NB4 (cell line): ENCODE results near the gene RHO.
"Not testable (repeated sequence)": the region's sequence is repeated elsewhere in the genome, so short reads cannot be mapped to it uniquely, and the experiment has no call there.

ENCODE experiments used
- DNase-seq: peaks from one replicate; pipeline ENCODE4 v3.0.0; 2010; ENCODE audit warnings: low read depth
- H3K4me3 ChIP-seq: one replicate; pipeline ENCODE4 v1.5.1; 2011; ENCODE audit warnings: mild to moderate bottlenecking, low read depth, low read length, moderate library complexity
- MYC ChIP-seq: IDR thresholded peaks from 2 replicates; pipeline ENCODE4 v1.6.1; 2011; ENCODE audit warnings: low read depth, low read length
- POLR2A ChIP-seq: IDR thresholded peaks from 2 replicates; pipeline ENCODE4 v1.6.1; 2011; ENCODE audit warnings: mild to moderate bottlenecking; ENCODE audit not compliant: insufficient read length; ENCODE audit errors: extremely low read depth
- TF ChIP-seq, protein P1 (sequence below): IDR thresholded peaks from one replicate; pipeline ENCODE4 v1.5.1; 2012; ENCODE audit warnings: low read depth, low read length
- TF ChIP-seq, protein P2 (sequence below): IDR thresholded peaks from 2 replicates; pipeline ENCODE4 v1.6.1; 2011; ENCODE audit warnings: low read depth, low read length

RHO gene

DNA sequence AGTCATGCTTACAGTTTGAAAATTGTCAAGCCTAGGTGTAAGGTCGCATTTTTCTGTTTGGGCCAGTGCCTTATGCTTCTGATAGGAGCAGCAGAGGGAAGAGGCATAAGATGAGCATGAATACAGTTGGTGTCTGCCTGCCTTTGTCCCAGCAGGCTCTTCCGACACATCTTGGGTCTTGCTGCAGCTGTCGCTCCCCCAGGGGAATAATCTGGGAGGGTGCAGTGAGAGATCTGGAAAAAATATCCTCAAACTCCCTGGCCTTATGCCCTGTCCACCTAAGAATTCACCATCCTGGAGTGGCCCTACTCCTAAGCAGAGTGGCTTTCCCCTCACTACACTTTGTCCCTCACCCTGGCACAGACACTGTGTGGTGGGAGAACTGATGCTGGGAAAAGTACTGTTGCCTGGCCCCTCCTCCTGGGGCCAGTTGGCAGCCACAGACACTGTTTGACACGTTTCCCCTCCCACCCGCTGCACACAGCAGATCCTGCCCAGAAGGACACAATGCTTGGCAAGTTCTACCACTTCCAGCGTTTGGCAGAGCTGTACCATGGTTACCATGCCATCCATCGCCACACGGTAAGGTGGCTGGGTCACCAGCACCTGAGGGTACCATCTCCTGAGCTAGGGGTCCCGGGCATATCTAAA, 21.1 kb upstream of the RHO start:
- TF ChIP-seq, protein P1, sequence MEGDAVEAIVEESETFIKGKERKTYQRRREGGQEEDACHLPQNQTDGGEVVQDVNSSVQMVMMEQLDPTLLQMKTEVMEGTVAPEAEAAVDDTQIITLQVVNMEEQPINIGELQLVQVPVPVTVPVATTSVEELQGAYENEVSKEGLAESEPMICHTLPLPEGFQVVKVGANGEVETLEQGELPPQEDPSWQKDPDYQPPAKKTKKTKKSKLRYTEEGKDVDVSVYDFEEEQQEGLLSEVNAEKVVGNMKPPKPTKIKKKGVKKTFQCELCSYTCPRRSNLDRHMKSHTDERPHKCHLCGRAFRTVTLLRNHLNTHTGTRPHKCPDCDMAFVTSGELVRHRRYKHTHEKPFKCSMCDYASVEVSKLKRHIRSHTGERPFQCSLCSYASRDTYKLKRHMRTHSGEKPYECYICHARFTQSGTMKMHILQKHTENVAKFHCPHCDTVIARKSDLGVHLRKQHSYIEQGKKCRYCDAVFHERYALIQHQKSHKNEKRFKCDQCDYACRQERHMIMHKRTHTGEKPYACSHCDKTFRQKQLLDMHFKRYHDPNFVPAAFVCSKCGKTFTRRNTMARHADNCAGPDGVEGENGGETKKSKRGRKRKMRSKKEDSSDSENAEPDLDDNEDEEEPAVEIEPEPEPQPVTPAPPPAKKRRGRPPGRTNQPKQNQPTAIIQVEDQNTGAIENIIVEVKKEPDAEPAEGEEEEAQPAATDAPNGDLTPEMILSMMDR: no peak
- TF ChIP-seq POLR2A (no peak), MYC (no peak)
- TF ChIP-seq, protein P2, sequence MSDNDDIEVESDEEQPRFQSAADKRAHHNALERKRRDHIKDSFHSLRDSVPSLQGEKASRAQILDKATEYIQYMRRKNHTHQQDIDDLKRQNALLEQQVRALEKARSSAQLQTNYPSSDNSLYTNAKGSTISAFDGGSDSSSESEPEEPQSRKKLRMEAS: no peak
- DNase-seq: no peak
- H3K4me3 ChIP-seq: no peak overlapping the region

DNA sequence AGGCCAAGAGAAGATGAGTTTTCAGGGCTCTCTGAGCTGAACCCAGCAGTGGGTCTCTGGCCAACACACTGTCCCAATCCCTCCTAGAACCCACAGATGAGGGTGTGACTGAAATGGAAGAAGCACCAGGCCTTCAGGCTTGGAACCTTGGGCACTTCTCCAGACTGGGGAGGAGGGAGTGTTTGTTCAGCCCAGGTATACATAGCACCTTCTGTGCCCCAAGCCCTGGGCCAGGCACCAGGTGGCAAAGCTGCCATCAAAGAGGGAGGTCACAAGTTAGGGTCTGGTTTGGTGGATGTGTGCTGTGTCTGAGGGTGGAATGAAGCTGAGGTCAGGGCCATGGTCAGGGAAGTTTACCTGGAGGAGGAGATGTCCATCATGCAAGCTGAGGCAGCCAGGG, 15.8 kb upstream of the RHO start:
- H3K4me3 ChIP-seq: no peak overlapping the region
- TF ChIP-seq POLR2A: no peak
- TF ChIP-seq, protein P1: no peak
- no peak for TF ChIP-seq MYC
- TF ChIP-seq, protein P2: no peak
- no peak for DNase-seq

DNA sequence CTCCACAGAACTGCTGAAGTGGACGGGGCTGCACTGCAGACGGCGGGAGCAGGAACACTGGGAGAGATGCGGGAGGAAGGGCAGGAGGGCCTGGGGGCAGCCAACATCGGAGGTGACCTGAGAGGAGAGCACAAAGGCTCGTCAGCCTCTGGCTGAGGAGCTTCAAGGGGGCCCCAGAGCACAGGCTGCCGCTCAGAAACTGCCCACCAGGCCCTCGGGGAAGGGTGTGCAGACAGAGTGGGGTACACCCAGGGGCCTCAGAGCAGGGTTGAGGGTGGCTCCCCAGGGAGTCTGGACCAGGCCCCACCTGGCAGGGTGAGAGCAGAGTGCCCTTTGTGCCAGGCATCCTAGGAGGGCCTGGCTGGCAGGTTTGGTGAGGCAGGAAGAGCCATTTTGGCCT, 14.7 kb upstream of the RHO start:
- TF ChIP-seq, protein P1: no peak
- TF ChIP-seq, protein P2: no peak
- TF ChIP-seq MYC: no peak
- no peak for TF ChIP-seq POLR2A
- no peak overlapping the region for H3K4me3 ChIP-seq
- no peak for DNase-seq

- TF ChIP-seq, protein P2: no peak
- TF ChIP-seq MYC: no peak
- TF ChIP-seq, protein P1: no peak
- no peak for TF ChIP-seq POLR2A
- no peak overlapping the region for H3K4me3 ChIP-seq
- no peak for DNase-seq
Measured at GRCh38 chr3:129514110-129514509, 14.3 kb upstream of the RHO start.

- no peak for DNase-seq
- TF ChIP-seq MYC (no peak), POLR2A (no peak)
- TF ChIP-seq, protein P2: no peak
- TF ChIP-seq, protein P1: no peak
- no peak overlapping the region for H3K4me3 ChIP-seq
Measured at GRCh38 chr3:129514563-129514962, 13.9 kb upstream of the RHO start.

- H3K4me3 ChIP-seq, DNase-seq: not testable (repeated sequence)
Measured at GRCh38 chr3:129515108-129515820, 13.2 kb upstream of the RHO start.

DNA sequence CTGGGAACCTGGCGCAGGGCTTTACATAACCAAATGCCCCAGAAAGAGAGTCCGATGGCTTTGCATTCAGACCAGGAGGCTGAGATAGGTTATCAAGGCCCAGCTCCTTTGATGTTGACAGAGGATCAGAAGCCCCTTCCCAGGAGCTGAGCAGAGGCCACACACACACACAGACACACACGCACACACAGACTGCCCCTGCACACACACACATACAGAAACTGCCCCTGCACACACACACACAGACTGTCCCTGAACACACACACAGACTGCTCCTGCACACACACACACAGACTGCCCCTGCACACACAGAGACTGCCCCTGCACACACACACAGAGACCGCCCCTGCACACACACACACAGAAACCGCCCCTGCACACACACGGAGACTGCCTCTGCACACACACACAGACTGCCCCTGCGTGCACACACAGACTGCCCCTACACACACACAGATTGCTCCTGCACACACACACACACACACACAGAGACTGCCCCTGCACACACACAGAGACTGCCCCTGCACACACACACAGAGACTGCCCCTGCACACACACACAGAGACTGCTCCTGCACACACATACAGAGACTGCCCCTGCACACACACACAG, 12.5 kb upstream of the RHO start:
- DNase-seq, H3K4me3 ChIP-seq: not testable (repeated sequence)
